GM04504 (cell line): Measurements from ENCODE around the gene EVA1C.
"Not testable (repeated sequence)": the region's sequence is repeated elsewhere in the genome, so short reads cannot be mapped to it uniquely, and the experiment has no call there.

Source experiments
- DNase-seq: peaks from one replicate; pipeline ENCODE4 v3.0.0-alpha.2; 2012; ENCODE audit warnings: low read depth

Gene EVA1C

GRCh38 chr21:32424674-32425073 lies 12.2 kb downstream of the EVA1C start:
- DNase-seq, result no peak

GRCh38 chr21:32425628-32426027 lies 13.1 kb downstream of the EVA1C start:
- no peak for DNase-seq

GRCh38 chr21:32426066-32426465 lies 13.6 kb downstream of the EVA1C start:
- DNase-seq, result no peak

GRCh38 chr21:32426592-32427051 lies 14.1 kb downstream of the EVA1C start:
- no peak for DNase-seq

GRCh38 chr21:32427958-32428623 lies 15.6 kb downstream of the EVA1C start:
- no peak for DNase-seq

GRCh38 chr21:32432982-32433660 lies 20.6 kb downstream of the EVA1C start:
- DNase-seq, result not testable (repeated sequence)

- DNase-seq, result no peak
These were observed 25.2 kb downstream of the EVA1C start for GRCh38 chr21:32437729-32438128.

- DNase-seq, result no peak
These were observed 30.2 kb downstream of the EVA1C start for GRCh38 chr21:32442566-32443318.

- no peak for DNase-seq
These were observed 32.6 kb downstream of the EVA1C start for GRCh38 chr21:32445101-32445500.

- not testable (repeated sequence) for DNase-seq
These were observed 33.9 kb downstream of the EVA1C start for GRCh38 chr21:32446440-32446839.

- no peak for DNase-seq
These were observed 34.7 kb downstream of the EVA1C start for GRCh38 chr21:32447224-32447623.

GRCh38 chr21:32448803-32449594 lies 36.5 kb downstream of the EVA1C start:
- no peak for DNase-seq

GRCh38 chr21:32450881-32451701 lies 38.6 kb downstream of the EVA1C start:
- DNase-seq, result not testable (repeated sequence)

- not testable (repeated sequence) for DNase-seq
These were observed 39.7 kb downstream of the EVA1C start for GRCh38 chr21:32452191-32452590.

- DNase-seq, result no peak
These were observed 40.1 kb downstream of the EVA1C start for GRCh38 chr21:32452641-32453040.

GRCh38 chr21:32455548-32455947 lies 43.0 kb downstream of the EVA1C start:
- DNase-seq, result no peak

GRCh38 chr21:32456497-32456918 lies 44.0 kb downstream of the EVA1C start:
- DNase-seq, result peak; percentile 41

- DNase-seq, result no peak
These were observed 44.9 kb downstream of the EVA1C start for GRCh38 chr21:32457360-32457840.

GRCh38 chr21:32457962-32458361 lies 45.5 kb downstream of the EVA1C start:
- DNase-seq, result no peak

- DNase-seq, result no peak
These were observed 47.5 kb downstream of the EVA1C start for GRCh38 chr21:32459972-32460371.

- DNase-seq, result no peak
These were observed 49.0 kb downstream of the EVA1C start for GRCh38 chr21:32461503-32461902.
